Measurements from ENCODE around the gene COG5. TPM values are rescaled to one million over a fixed set of nuclear protein-coding genes. Genes with fewer than 3 reads are reported as not detected.
A peak's percentile ranks its signal among the peaks of the same experiment; 100 is the strongest.

Gene COG5
- total and polyA plus RNA-seq, 2 of the 4 experiments (the other 2 are of a cell fraction): 18.5 to 27.4 TPM

DNA sequence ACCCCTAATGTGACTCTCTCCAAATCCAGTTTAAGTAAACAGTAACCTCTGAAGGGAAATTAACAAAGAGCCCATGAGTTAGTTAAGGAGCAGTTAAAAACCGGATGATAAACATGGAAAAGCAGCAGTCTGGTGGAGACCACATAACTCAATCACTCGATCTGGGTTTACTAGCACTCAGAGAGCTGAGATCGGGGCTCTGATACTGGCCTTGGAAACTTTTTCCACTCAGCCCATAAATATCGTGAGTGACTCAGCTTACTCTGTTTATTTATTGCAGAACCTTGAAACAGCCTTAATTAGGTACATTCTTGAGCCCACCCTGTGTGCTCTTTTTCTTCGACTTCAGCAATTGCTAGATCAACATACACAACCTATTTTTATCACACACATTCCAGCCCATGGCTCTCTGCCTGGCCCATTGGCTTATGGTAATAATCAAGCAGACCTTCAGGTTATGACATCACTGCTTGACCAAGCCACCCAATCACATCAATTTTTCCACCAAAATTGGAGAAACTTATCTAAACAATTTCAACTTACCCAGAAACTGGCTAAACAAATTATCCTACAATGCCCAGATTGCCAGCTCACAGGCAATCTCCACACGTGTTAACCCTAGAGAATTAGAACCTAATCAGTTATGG is 176.0 kb downstream of the COG5 start:
- Histone ChIP-seq H3K4ac (ENCODE audit: low read depth, low read length) (peak overlapping the region; percentile 25; the same call in 1 of the 2 replicates), H4K5ac (ENCODE audit: low read depth, low read length) (no peak overlapping the region), H3K14ac (replicated peaks; ENCODE audit: low read depth, low read length) (no peak overlapping the region), H2AK9ac (replicated peaks; ENCODE audit: low read depth, low read length, poor library complexity) (no peak overlapping the region), H3K23ac (ENCODE audit: low read depth, low read length) (no peak overlapping the region), H4K8ac (ENCODE audit: low read depth in 2 of 2, low read length in 2 of 2) (peak overlapping the region in 1 of 2 experiments; percentile 32; a peak in 1 of 4 replicates), H3K4me1 (ENCODE audit: control insufficient read depth, insufficient read depth, low read length) (peaks cover 13% of the 10 kb centered on the region), H3K79me1 (ENCODE audit: low read depth in 1 of 2, low read length in 2 of 2) (peaks cover 0 to 35% of the 10 kb centered on the region in 2 experiments; a peak in 2 of 4 replicates), H3K27ac (ENCODE audit: insufficient read depth, low read length) (no peak overlapping the region), H4K91ac (ENCODE audit: insufficient read depth, low read depth, low read length) (no peak overlapping the region), H3K18ac (ENCODE audit: low read depth, low read length) (no peak overlapping the region; the same call in 1 of the 2 replicates), H3K9me3 (ENCODE audit: control insufficient read depth, insufficient read depth, low read length) (no peaks in the 10 kb centered on the region), H3K56ac (ENCODE audit: extremely low read depth, insufficient read depth, low read length) (no peak overlapping the region), H3K4me2 (ENCODE audit: low read depth, low read length) (peak overlapping the region; percentile 53; the same call in 1 of the 2 replicates), H3K27me3 (ENCODE audit: control insufficient read depth, insufficient read depth, low read length) (no peaks in the 10 kb centered on the region), H2BK5ac (ENCODE audit: low read depth, low read length, poor library complexity, severe bottlenecking) (peak overlapping the region; percentile 64), H4K20me1 (ENCODE audit: insufficient read depth, low read length) (no peaks in the 10 kb centered on the region; the same call in 1 of the 2 replicates), H2BK20ac (ENCODE audit: low read depth, low read length) (no peak overlapping the region; the same call in 1 of the 2 replicates), H3K36me3 (ENCODE audit: control insufficient read depth, insufficient read depth, low read length) (no peaks in the 10 kb centered on the region), H3K9me1 (ENCODE audit: insufficient read depth, low read length) (peaks cover 10% of the 10 kb centered on the region), H3K9ac (ENCODE audit: low read depth, low read length) (no peak overlapping the region), H2AFZ (replicated peaks; ENCODE audit: low read length, poor library complexity) (no peak overlapping the region), H2AK5ac (ENCODE audit: low read depth, low read length) (no peak overlapping the region), H3K4me3 (ENCODE audit: insufficient read depth, low read depth, low read length) (no peak overlapping the region), H2BK120ac (ENCODE audit: low read depth, low read length) (peak overlapping the region; percentile 21; the same call in 1 of the 2 replicates), H2BK15ac (ENCODE audit: low read depth, low read length) (no peak overlapping the region)
- ChIA-PET POLR2A (ENCODE audit: unreplicated experiment) (no interaction called here), CTCF (interaction anchor here (0.5 kb wide), 1 partner anchor 220 kb away, joined by 3 read pairs; no protein-coding TSS in a partner anchor)
- dilution Hi-C loops (cut with HindIII; ENCODE audit: low sequenced_read_pairs, unreplicated experiment) (no loop called here), intact Hi-C loops (cut with micrococcal nuclease) (no loop called here), in situ Hi-C loops (cut with MboI; ENCODE audit: low sequenced_read_pairs) (no loop called here)
- 25% methylated on average over 4 of the region's 6 CpGs; no CpG with 5 or more reads in 1 of the 2 experiments for WGBS, 2 experiments (ENCODE audit: extremely low coverage in 2 of 2, insufficient read length in 1 of 2)
- DNase-seq (peak; percentile 90), ATAC-seq (ENCODE audit: low read depth) (peak; percentile 89)
- BruUV-seq (replicated peaks): no TSS peak
- peak; percentile 36; the same call in 1 of the 2 replicates for TF ChIP-seq FOS (IDR thresholded peaks at IDR 0.05; ENCODE audit: low read depth, low read length)
- peak; percentile 57 for TF ChIP-seq CEBPB (IDR thresholded peaks at IDR 0.05; ENCODE audit: low read depth, low read length)
- no peak for TF ChIP-seq MXI1 (IDR thresholded peaks at IDR 0.05; ENCODE audit: borderline replicate concordance, low read depth, low read length)
- TF ChIP-seq SMC3 (IDR thresholded peaks at IDR 0.05; ENCODE audit: low read depth, low read length): no peak
- no peak for TF ChIP-seq RAD21 (IDR thresholded peaks at IDR 0.05; ENCODE audit: low read length)
- TF ChIP-seq, protein P1, sequence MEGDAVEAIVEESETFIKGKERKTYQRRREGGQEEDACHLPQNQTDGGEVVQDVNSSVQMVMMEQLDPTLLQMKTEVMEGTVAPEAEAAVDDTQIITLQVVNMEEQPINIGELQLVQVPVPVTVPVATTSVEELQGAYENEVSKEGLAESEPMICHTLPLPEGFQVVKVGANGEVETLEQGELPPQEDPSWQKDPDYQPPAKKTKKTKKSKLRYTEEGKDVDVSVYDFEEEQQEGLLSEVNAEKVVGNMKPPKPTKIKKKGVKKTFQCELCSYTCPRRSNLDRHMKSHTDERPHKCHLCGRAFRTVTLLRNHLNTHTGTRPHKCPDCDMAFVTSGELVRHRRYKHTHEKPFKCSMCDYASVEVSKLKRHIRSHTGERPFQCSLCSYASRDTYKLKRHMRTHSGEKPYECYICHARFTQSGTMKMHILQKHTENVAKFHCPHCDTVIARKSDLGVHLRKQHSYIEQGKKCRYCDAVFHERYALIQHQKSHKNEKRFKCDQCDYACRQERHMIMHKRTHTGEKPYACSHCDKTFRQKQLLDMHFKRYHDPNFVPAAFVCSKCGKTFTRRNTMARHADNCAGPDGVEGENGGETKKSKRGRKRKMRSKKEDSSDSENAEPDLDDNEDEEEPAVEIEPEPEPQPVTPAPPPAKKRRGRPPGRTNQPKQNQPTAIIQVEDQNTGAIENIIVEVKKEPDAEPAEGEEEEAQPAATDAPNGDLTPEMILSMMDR (conservative IDR thresholded peaks at IDR 0.05; ENCODE audit: low read depth, low read length): no peak
- no peak for TF ChIP-seq RFX5 (IDR thresholded peaks at IDR 0.05; ENCODE audit: low read depth, low read length)
- TF ChIP-seq, protein P2, sequence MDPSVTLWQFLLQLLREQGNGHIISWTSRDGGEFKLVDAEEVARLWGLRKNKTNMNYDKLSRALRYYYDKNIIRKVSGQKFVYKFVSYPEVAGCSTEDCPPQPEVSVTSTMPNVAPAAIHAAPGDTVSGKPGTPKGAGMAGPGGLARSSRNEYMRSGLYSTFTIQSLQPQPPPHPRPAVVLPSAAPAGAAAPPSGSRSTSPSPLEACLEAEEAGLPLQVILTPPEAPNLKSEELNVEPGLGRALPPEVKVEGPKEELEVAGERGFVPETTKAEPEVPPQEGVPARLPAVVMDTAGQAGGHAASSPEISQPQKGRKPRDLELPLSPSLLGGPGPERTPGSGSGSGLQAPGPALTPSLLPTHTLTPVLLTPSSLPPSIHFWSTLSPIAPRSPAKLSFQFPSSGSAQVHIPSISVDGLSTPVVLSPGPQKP (IDR thresholded peaks at IDR 0.05; ENCODE audit: borderline replicate concordance, low read depth, low read length): no peak
- TF ChIP-seq MAFK (IDR thresholded peaks at IDR 0.05; ENCODE audit: low read depth, low read length): peak; percentile 16; the same call in 1 of the 2 replicates
- peak; percentile 12; the same call in 1 of the 2 replicates for TF ChIP-seq NFE2L2 (IDR thresholded peaks at IDR 0.05; ENCODE audit: low read depth, low read length)
- no peak for TF ChIP-seq CHD1 (IDR thresholded peaks at IDR 0.05; ENCODE audit: low read depth, low read length)
- TF ChIP-seq, protein P3, sequence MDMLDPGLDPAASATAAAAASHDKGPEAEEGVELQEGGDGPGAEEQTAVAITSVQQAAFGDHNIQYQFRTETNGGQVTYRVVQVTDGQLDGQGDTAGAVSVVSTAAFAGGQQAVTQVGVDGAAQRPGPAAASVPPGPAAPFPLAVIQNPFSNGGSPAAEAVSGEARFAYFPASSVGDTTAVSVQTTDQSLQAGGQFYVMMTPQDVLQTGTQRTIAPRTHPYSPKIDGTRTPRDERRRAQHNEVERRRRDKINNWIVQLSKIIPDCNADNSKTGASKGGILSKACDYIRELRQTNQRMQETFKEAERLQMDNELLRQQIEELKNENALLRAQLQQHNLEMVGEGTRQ (IDR thresholded peaks at IDR 0.05; ENCODE audit: low read depth, low read length): no peak
- no peak for TF ChIP-seq MAZ (IDR thresholded peaks at IDR 0.05; ENCODE audit: borderline replicate concordance, low read depth, low read length)
- TF ChIP-seq RCOR1 (IDR thresholded peaks at IDR 0.05; ENCODE audit: insufficient replicate concordance, low read length): no peak
- no peak for TF ChIP-seq POLR2A (IDR thresholded peaks at IDR 0.05; ENCODE audit: low read depth, low read length)

All from IMR-90 (cell line).